SKM-1 (cell line): ENCODE data around the gene NFXL1.

Experiments
- DNase-seq: peaks from one replicate; lab custom pipeline; 2025; ENCODE audit not compliant: unreplicated experiment; lab: John Stamatoyannopoulos, UW

NFXL1 gene

GRCh38 chr4:47899639-47900038 lies 14.7 kb downstream of the NFXL1 start:
- DNase-seq, result no peak

GRCh38 chr4:47891928-47892327 lies 22.5 kb downstream of the NFXL1 start:
- no peak for DNase-seq

GRCh38 chr4:47882228-47882627 lies 32.2 kb downstream of the NFXL1 start:
- no peak for DNase-seq

- no peak for DNase-seq
These were observed 34.9 kb downstream of the NFXL1 start for GRCh38 chr4:47879458-47879857.

- no peak for DNase-seq
These were observed 37.4 kb downstream of the NFXL1 start for GRCh38 chr4:47876784-47877546.

GRCh38 chr4:47876310-47876709 lies 38.1 kb downstream of the NFXL1 start:
- DNase-seq, result no peak

- no peak for DNase-seq
These were observed 40.4 kb downstream of the NFXL1 start for GRCh38 chr4:47873877-47874541.

GRCh38 chr4:47863486-47863885 lies 50.9 kb downstream of the NFXL1 start:
- no peak for DNase-seq

GRCh38 chr4:47862297-47862696 lies 52.1 kb downstream of the NFXL1 start:
- DNase-seq, result no peak

- no peak for DNase-seq
These were observed 54.1 kb downstream of the NFXL1 start for GRCh38 chr4:47860305-47860704.

GRCh38 chr4:47858006-47858405 lies 56.4 kb downstream of the NFXL1 start:
- no peak for DNase-seq

- no peak for DNase-seq
These were observed 57.7 kb downstream of the NFXL1 start for GRCh38 chr4:47856713-47857112.

GRCh38 chr4:47855350-47855749 lies 59.0 kb downstream of the NFXL1 start:
- DNase-seq, result no peak

GRCh38 chr4:47852136-47852535 lies 62.2 kb downstream of the NFXL1 start:
- no peak for DNase-seq

GRCh38 chr4:47849466-47849865 lies 64.9 kb downstream of the NFXL1 start:
- DNase-seq, result no peak

GRCh38 chr4:47848041-47848440 lies 66.3 kb downstream of the NFXL1 start:
- no peak for DNase-seq

- no peak for DNase-seq
These were observed 71.4 kb downstream of the NFXL1 start for GRCh38 chr4:47842985-47843384.

GRCh38 chr4:47840291-47840690 lies 74.1 kb downstream of the NFXL1 start:
- DNase-seq, result no peak

GRCh38 chr4:47839259-47839658 lies 75.1 kb downstream of the NFXL1 start:
- DNase-seq, result no peak

GRCh38 chr4:47838445-47838844 lies 75.9 kb downstream of the NFXL1 start:
- no peak for DNase-seq

GRCh38 chr4:47837908-47838294 lies 76.5 kb downstream of the NFXL1 start, which contains the start of gene CORIN:
TSS of gene CORIN (minus strand) at chr4:47838067. CDS start at chr4:47837949, 118 bp downstream.
- DNase-seq, result no peak

GRCh38 chr4:47837094-47837907 lies 77.1 kb downstream of the NFXL1 start:
- no peak for DNase-seq
